ENCODE measurements around the gene NR1H4.

Gene NR1H4

GRCh38 chr12:100528471-100529127, 54.9 kb downstream of the NR1H4 start:
- TF ChIP-seq CTCF (IDR thresholded peaks at IDR 0.05; ENCODE audit: control extremely low read depth, extremely low read depth, low read depth, missing control alignments) = no peak

GRCh38 chr12:100529756-100530350, 56.2 kb downstream of the NR1H4 start:
- ChIA-PET CTCF (no interaction called here), POLR2A (no interaction called here)
- no peak for TF ChIP-seq CTCF (IDR thresholded peaks at IDR 0.05; ENCODE audit: control extremely low read depth, extremely low read depth, low read depth, missing control alignments)
- no peak for DNase-seq (ENCODE audit: extremely low spot score)

More at GRCh38 chr12:100528471-100529127, 54.9 kb downstream of the NR1H4 start:
- DNase-seq (ENCODE audit: extremely low spot score) = no peak
- CTCF ChIA-PET = interaction anchor here (0.9 to 1.1 kb wide), 3 partner anchors 9 to 16 kb away, joined by 3 read pairs; no protein-coding TSS in a partner anchor
- POLR2A ChIA-PET = no interaction called here

GRCh38 chr12:100533376-100533775, 59.7 kb downstream of the NR1H4 start:
- ChIA-PET POLR2A (no interaction called here), CTCF (interaction anchor here (0.9 kb wide), 1 partner anchor 22 kb away, joined by 4 read pairs; no protein-coding TSS in a partner anchor)
- TF ChIP-seq CTCF (IDR thresholded peaks at IDR 0.05; ENCODE audit: control extremely low read depth, extremely low read depth, low read depth, missing control alignments) = no peak
- DNase-seq (ENCODE audit: extremely low spot score) = no peak

GRCh38 chr12:100534625-100535227, 61.1 kb downstream of the NR1H4 start:
- TF ChIP-seq CTCF (IDR thresholded peaks at IDR 0.05; ENCODE audit: control extremely low read depth, extremely low read depth, low read depth, missing control alignments) = no peak
- POLR2A ChIA-PET = no interaction called here
- CTCF ChIA-PET = no interaction called here
- DNase-seq (ENCODE audit: extremely low spot score) = no peak

- CTCF ChIA-PET = interaction anchor here (1.4 kb wide), 1 partner anchor 191 kb away, joined by 4 read pairs; no protein-coding TSS in a partner anchor
- peak; percentile 13 for DNase-seq (ENCODE audit: extremely low spot score)
- TF ChIP-seq CTCF (IDR thresholded peaks at IDR 0.05; ENCODE audit: control extremely low read depth, extremely low read depth, low read depth, missing control alignments) = no peak
- POLR2A ChIA-PET = no interaction called here
These were observed 65.5 kb downstream of the NR1H4 start for GRCh38 chr12:100539202-100539601.

- no peak for DNase-seq (ENCODE audit: extremely low spot score)
- TF ChIP-seq CTCF (IDR thresholded peaks at IDR 0.05; ENCODE audit: control extremely low read depth, extremely low read depth, low read depth, missing control alignments) = no peak
- CTCF ChIA-PET = interaction anchor here (1.0 kb wide), 1 partner anchor 16 kb away, joined by 3 read pairs; no protein-coding TSS in a partner anchor
- POLR2A ChIA-PET = no interaction called here
These were observed 70.5 kb downstream of the NR1H4 start for GRCh38 chr12:100544165-100544564.

Data from GM10248 (cell line).